IMR-90 (cell line): Measurements from ENCODE around the gene GABRB1. TPM values are rescaled to one million over a fixed set of nuclear protein-coding genes. Genes with fewer than 3 reads are reported as not detected.
A peak's percentile ranks its signal among the peaks of the same experiment; 100 is the strongest.
"Not testable (repeated sequence)": the region's sequence is repeated elsewhere in the genome, so short reads cannot be mapped to it uniquely, and the experiment has no call there.

Experiments
- ATAC-seq: fragments of 200-7000 bp; cut with Tn5 transposase; 2 replicates; pipeline ENCODE4 v1.9.1; 2020; ENCODE audit warnings: low read depth, mild to moderate bottlenecking, moderate library complexity
- BruUV-seq: library from RNA; stranded (reverse); fragments of 400-500 nt; replicated peaks from 2 replicates; lab custom pipeline; 2021; lab: Mats Ljungman, UMichigan
- CTCF ChIA-PET: fragments of 300-600 bp; formaldehyde crosslinking; extraction: SDS; loops from one replicate; lab custom pipeline; 2021; ENCODE audit warnings: antibody characterized with exemption; lab: Yijun Ruan, JAX
- POLR2A ChIA-PET: fragments of 300-600 bp; sonication (Branson Sonifier 250); formaldehyde crosslinking; loops from one replicate; lab custom pipeline; 2022; ENCODE audit warnings: antibody characterized with exemption; ENCODE audit not compliant: unreplicated experiment; lab: Charles Lee
- DNase-seq: peaks from one replicate; pipeline ENCODE4 v3.0.0; 2013
- H2AFZ ChIP-seq: replicated peaks from 2 replicates; pipeline ENCODE3; 2013; ENCODE audit warnings: low read length, mild to moderate bottlenecking; ENCODE audit not compliant: poor library complexity
- H2AK5ac ChIP-seq: 2 replicates; pipeline ENCODE4 v1.6.1; 2013; ENCODE audit warnings: low read depth, low read length, inconsistent platforms
- H2AK9ac ChIP-seq: replicated peaks from 2 replicates; pipeline ENCODE3; 2013; ENCODE audit warnings: mild to moderate bottlenecking, low read depth, low read length, moderate library complexity; ENCODE audit not compliant: poor library complexity
- H2BK120ac ChIP-seq: 2 replicates; pipeline ENCODE4 v1.6.1; 2013; ENCODE audit warnings: low read depth, low read length, inconsistent platforms
- H2BK15ac ChIP-seq: 3 replicates; pipeline ENCODE4 v1.6.1; 2013; ENCODE audit warnings: low read depth, low read length, inconsistent platforms
- H2BK20ac ChIP-seq: 2 replicates; pipeline ENCODE4 v1.6.1; 2013; ENCODE audit warnings: low read depth, mild to moderate bottlenecking, inconsistent platforms, low read length, moderate library complexity
- H2BK5ac ChIP-seq: 2 replicates; pipeline ENCODE4 v1.6.1; 2013; ENCODE audit warnings: mild to moderate bottlenecking, low read depth, low read length, inconsistent platforms; ENCODE audit not compliant: poor library complexity, severe bottlenecking
- H3K14ac ChIP-seq: replicated peaks from 2 replicates; pipeline ENCODE4 v1.6.1; 2013; ENCODE audit warnings: low read depth, low read length, inconsistent platforms
- H3K18ac ChIP-seq: 2 replicates; pipeline ENCODE4 v1.6.1; 2013; ENCODE audit warnings: low read depth, low read length, control low read depth
- H3K23ac ChIP-seq: 2 replicates; pipeline ENCODE4 v1.6.1; 2013; ENCODE audit warnings: low read depth, low read length, inconsistent platforms
- H3K27ac ChIP-seq: 2 replicates; pipeline ENCODE4 v1.5.1; 2013; ENCODE audit warnings: mild to moderate bottlenecking, control low read depth, low read length; ENCODE audit not compliant: insufficient read depth
- H3K27me3 ChIP-seq: 2 replicates; pipeline ENCODE4 v1.6.1; 2013; ENCODE audit warnings: low read length; ENCODE audit not compliant: control insufficient read depth, insufficient read depth
- H3K36me3 ChIP-seq: 2 replicates; pipeline ENCODE4 v1.6.1; 2013; ENCODE audit warnings: low read length, mixed read lengths; ENCODE audit not compliant: control insufficient read depth, insufficient read depth
- H3K4ac ChIP-seq: 2 replicates; pipeline ENCODE4 v1.6.1; 2013; ENCODE audit warnings: low read depth, low read length, inconsistent platforms
- H3K4me1 ChIP-seq: 2 replicates; pipeline ENCODE4 v1.6.1; 2013; ENCODE audit warnings: low read length, mixed read lengths; ENCODE audit not compliant: control insufficient read depth, insufficient read depth
- H3K4me2 ChIP-seq: 2 replicates; pipeline ENCODE4 v1.6.1; 2013; ENCODE audit warnings: low read depth, mild to moderate bottlenecking, control low read depth, low read length, moderate library complexity
- H3K4me3 ChIP-seq: 2 replicates; pipeline ENCODE4 v1.5.1; 2013; ENCODE audit warnings: low read depth, mild to moderate bottlenecking, control low read depth, low read length, moderate library complexity; ENCODE audit not compliant: insufficient read depth
- H3K56ac ChIP-seq: 2 replicates; pipeline ENCODE4 v1.6.1; 2013; ENCODE audit warnings: low read length, inconsistent platforms; ENCODE audit not compliant: insufficient read depth; ENCODE audit errors: extremely low read depth
- H3K79me1 ChIP-seq, 2 experiments: 2 replicates each; pipeline ENCODE4 v1.6.1; 2013; ENCODE audit warnings: low read length in 2 of 2, inconsistent platforms in 1 of 2, low read depth in 1 of 2
- H3K9ac ChIP-seq: 2 replicates; pipeline ENCODE4 v1.6.1; 2013; ENCODE audit warnings: low read depth, low read length, control low read depth
- H3K9me1 ChIP-seq: 2 replicates; pipeline ENCODE4 v1.6.1; 2013; ENCODE audit warnings: low read length, inconsistent platforms; ENCODE audit not compliant: insufficient read depth
- H3K9me3 ChIP-seq: 2 replicates; pipeline ENCODE4 v1.6.1; 2013; ENCODE audit warnings: low read length; ENCODE audit not compliant: control insufficient read depth, insufficient read depth
- H4K20me1 ChIP-seq: 2 replicates; pipeline ENCODE4 v1.6.1; 2013; ENCODE audit warnings: low read length, inconsistent platforms; ENCODE audit not compliant: insufficient read depth
- H4K5ac ChIP-seq: 2 replicates; pipeline ENCODE4 v1.6.1; 2013; ENCODE audit warnings: mild to moderate bottlenecking, low read depth, low read length, control low read depth
- H4K8ac ChIP-seq, 2 experiments: 2 replicates each; pipeline ENCODE4 v1.6.1; 2013; ENCODE audit warnings: low read depth in 2 of 2, low read length in 2 of 2, control low read depth in 1 of 2, inconsistent platforms in 1 of 2
- H4K91ac ChIP-seq: 2 replicates; pipeline ENCODE4 v1.6.1; 2013; ENCODE audit warnings: low read depth, low read length, inconsistent platforms; ENCODE audit not compliant: insufficient read depth
- MAFK ChIP-seq: IDR thresholded peaks from 2 replicates; pipeline ENCODE4 v1.6.1; 2012; ENCODE audit warnings: low read depth, low read length, improper control_type of control experiment
- SMC3 ChIP-seq: fragments of 150-350 bp; IDR thresholded peaks from 2 replicates; pipeline ENCODE4 v1.6.1; 2016; ENCODE audit warnings: low read depth, mild to moderate bottlenecking, antibody characterized with exemption, low read length, moderate library complexity
- WGBS, 2 experiments: methylation state at CpG; one replicate each; pipeline versions ENCODE4 v1.1.5 to v1.1.7; 2013; ENCODE audit warnings: missing lambda C conversion rate in 2 of 2; ENCODE audit not compliant: insufficient read length in 1 of 2; ENCODE audit errors: extremely low coverage in 2 of 2; 5-methylcytosine and 5-hydroxymethylcytosine counted together
- dilution Hi-C: fragments of 300-500 bp; cut with HindIII; formaldehyde crosslinking; loops from one replicate; pipeline ENCODE4 v1.14.3; 2018; ENCODE audit warnings: low sequenced_read_pairs; ENCODE audit not compliant: unreplicated experiment
- in situ Hi-C: fragments of 300-500 bp; cut with MboI; formaldehyde crosslinking; loops from 3 replicates; pipeline ENCODE4 v1.14.3; 2019; ENCODE audit warnings: low sequenced_read_pairs, inconsistent platforms, mixed read lengths
- intact Hi-C: fragments of 100-400 bp; cut with micrococcal nuclease; formaldehyde crosslinking; loops from 2 replicates; pipeline ENCODE4 v1.10.0; 2022
- polyA plus RNA-seq, 3 experiments: library from polyadenylated mRNA; depleted of rRNA; stranded (reverse); fragments of >200 nt; gene quantifications; 2 replicates each; pipeline ENCODE4 v1.2.3, GENCODE V29; 2012; ENCODE audit warnings: low replicate concordance in 1 of 3
- total RNA-seq: library from RNA; depleted of rRNA; stranded (reverse); fragments of >200 nt; gene quantifications from 2 replicates; pipeline ENCODE4 v1.2.3, GENCODE V29; 2012

Gene GABRB1
- total and polyA plus RNA-seq, 2 of the 4 experiments (the other 2 are of a cell fraction), result 4.7 to 16.1 TPM

GRCh38 chr4:47289805-47290204 is 258.4 kb downstream of the GABRB1 start:
- no peaks in the 10 kb centered on the region for H3K27me3 ChIP-seq
- H3K56ac ChIP-seq, result no peak overlapping the region
- no TSS peak for BruUV-seq
- no peak for ATAC-seq
- no peak overlapping the region for H2BK20ac ChIP-seq
- H3K4me1 ChIP-seq, result no peaks in the 10 kb centered on the region
- POLR2A ChIA-PET, result no interaction called here
- DNase-seq, result no peak
- H4K5ac ChIP-seq, result no peak overlapping the region
- dilution Hi-C loops, result no loop called here
- H3K4me2 ChIP-seq, result no peak overlapping the region
- in situ Hi-C loops, result no loop called here
- H3K9me3 ChIP-seq, result no peaks in the 10 kb centered on the region; the same call in 1 of the 2 replicates
- no peak overlapping the region for H2BK15ac ChIP-seq
- no peak overlapping the region for H3K23ac ChIP-seq
- H3K9ac ChIP-seq, result no peak overlapping the region
- CTCF ChIA-PET, result no interaction called here
- no peak overlapping the region for H3K4me3 ChIP-seq
- H3K4ac ChIP-seq, result no peak overlapping the region
- H3K27ac ChIP-seq, result no peak overlapping the region
- no peak overlapping the region for H2AK9ac ChIP-seq
- no peak overlapping the region for H3K14ac ChIP-seq
- H2AFZ ChIP-seq, result no peak overlapping the region
- no peak overlapping the region for H4K91ac ChIP-seq
- H3K36me3 ChIP-seq, result no peaks in the 10 kb centered on the region
- no peak overlapping the region for H2BK120ac ChIP-seq
- no peaks in the 10 kb centered on the region for H3K79me1 ChIP-seq
- H3K18ac ChIP-seq, result no peak overlapping the region
- H4K20me1 ChIP-seq, result no peaks in the 10 kb centered on the region
- H2AK5ac ChIP-seq, result no peak overlapping the region
- intact Hi-C loops, result no loop called here
- TF ChIP-seq MAFK (peak; percentile 92), SMC3 (no peak)
- no peaks in the 10 kb centered on the region for H3K9me1 ChIP-seq
- H4K8ac ChIP-seq, result no peak overlapping the region
- H2BK5ac ChIP-seq, result no peak overlapping the region

DNA sequence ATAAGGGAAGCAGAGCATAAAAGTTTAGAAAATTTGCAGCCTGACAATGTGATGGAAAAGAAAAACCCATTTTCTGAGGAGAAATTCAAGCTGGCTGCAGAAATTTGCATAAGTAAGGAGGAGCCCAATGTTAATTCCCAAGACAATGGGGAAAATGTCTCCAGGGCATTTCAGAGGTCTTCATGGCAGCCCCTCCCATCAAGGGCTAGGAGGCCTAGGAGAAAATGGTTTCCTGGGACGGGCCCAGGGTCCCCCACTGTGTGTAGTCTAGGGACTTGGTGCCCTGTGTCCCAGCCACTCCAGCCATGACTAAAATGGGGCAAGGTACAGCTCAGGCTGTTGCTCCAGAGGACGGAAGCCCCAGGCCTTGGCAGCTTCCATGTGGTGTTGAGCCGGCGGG is 259.5 kb downstream of the GABRB1 start:
- DNase-seq, dilution Hi-C loops, H4K20me1 ChIP-seq: not testable (repeated sequence)

More for the DNA sequence above, 259.5 kb downstream of the GABRB1 start:
- H3K56ac ChIP-seq, H3K4ac ChIP-seq, H3K4me1 ChIP-seq, CTCF ChIA-PET, intact Hi-C loops, H3K4me3 ChIP-seq, H3K23ac ChIP-seq, H4K5ac ChIP-seq, H2BK15ac ChIP-seq, H2BK5ac ChIP-seq, in situ Hi-C loops, H4K8ac ChIP-seq, H3K27ac ChIP-seq, H3K18ac ChIP-seq, H3K36me3 ChIP-seq, H3K14ac ChIP-seq, H2BK20ac ChIP-seq, H3K9me3 ChIP-seq, H3K79me1 ChIP-seq, H2BK120ac ChIP-seq, H2AFZ ChIP-seq, BruUV-seq, H3K9me1 ChIP-seq, ATAC-seq, H3K27me3 ChIP-seq, H3K9ac ChIP-seq, H2AK5ac ChIP-seq, H2AK9ac ChIP-seq, H4K91ac ChIP-seq, H3K4me2 ChIP-seq, POLR2A ChIA-PET: not testable (repeated sequence)
- no CpG with 5 or more reads among the region's 4 CpGs for WGBS, 2 experiments
